ENCODE data around the gene AKAP1.

DNA sequence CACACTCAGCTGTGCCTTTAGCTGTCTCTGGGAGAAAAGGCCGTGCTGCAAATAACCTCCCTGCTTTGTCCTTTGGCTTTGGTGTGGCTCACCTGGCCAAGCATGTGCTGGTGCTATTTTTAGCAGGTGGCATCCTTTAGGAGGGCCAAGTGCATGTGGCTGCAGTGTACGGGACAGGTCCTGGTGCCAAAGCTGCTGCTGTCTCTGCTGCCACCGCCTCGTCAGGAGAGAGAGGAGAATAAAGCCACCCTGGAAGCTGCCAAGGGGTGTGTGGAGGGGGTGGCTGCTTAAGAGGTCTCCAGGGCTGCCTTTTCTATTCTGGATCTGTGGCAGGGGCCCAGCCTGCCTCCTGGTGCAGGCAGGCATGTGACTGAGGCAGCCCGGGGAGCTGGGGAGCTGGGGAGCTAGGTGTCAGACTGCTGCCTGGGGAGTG is 6.2 kb downstream of the AKAP1 start:
- TF ChIP-seq TCF12 (IDR thresholded peaks at IDR 0.05; ENCODE audit: low read depth, low read length) (no peak), EZH2 (IDR thresholded peaks at IDR 0.05; ENCODE audit: low read depth, low read length, severe bottlenecking) (no peak), RAD21 (IDR thresholded peaks at IDR 0.05 in 1 of 2, conservative IDR thresholded peaks at IDR 0.05 in 1 of 2; ENCODE audit: low read depth in 2 of 2, low read length in 2 of 2) (no peak), NRF1 (IDR thresholded peaks at IDR 0.05; ENCODE audit: low read depth, low read length) (no peak), SIN3A (conservative IDR thresholded peaks at IDR 0.05 in 1 of 2, IDR thresholded peaks at IDR 0.05 in 1 of 2; ENCODE audit: low read depth in 1 of 2, low read length in 2 of 2) (no peak), POLR2AphosphoS5 (IDR thresholded peaks at IDR 0.05; ENCODE audit: low read depth, low read length) (no peak), POLR2A (IDR thresholded peaks at IDR 0.05; ENCODE audit: control extremely low read depth in 1 of 2, low read depth in 2 of 2, low read length in 2 of 2) (no peak), CHD2 (IDR thresholded peaks at IDR 0.05; ENCODE audit: low read length) (no peak), RNF2 (IDR thresholded peaks at IDR 0.05; ENCODE audit: borderline replicate concordance, low read depth, low read length, missing control alignments, poor library complexity, severe bottlenecking) (no peak), MAFK (IDR thresholded peaks at IDR 0.05; ENCODE audit: low read depth, low read length) (no peak)
- TF ChIP-seq, protein P1, sequence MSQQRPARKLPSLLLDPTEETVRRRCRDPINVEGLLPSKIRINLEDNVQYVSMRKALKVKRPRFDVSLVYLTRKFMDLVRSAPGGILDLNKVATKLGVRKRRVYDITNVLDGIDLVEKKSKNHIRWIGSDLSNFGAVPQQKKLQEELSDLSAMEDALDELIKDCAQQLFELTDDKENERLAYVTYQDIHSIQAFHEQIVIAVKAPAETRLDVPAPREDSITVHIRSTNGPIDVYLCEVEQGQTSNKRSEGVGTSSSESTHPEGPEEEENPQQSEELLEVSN (IDR thresholded peaks at IDR 0.05) = no peak
- TF ChIP-seq, protein P2, sequence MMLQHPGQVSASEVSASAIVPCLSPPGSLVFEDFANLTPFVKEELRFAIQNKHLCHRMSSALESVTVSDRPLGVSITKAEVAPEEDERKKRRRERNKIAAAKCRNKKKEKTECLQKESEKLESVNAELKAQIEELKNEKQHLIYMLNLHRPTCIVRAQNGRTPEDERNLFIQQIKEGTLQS (IDR thresholded peaks at IDR 0.05; ENCODE audit: insufficient read depth, low read depth, low read length) = no peak
- TF ChIP-seq, protein P3, sequence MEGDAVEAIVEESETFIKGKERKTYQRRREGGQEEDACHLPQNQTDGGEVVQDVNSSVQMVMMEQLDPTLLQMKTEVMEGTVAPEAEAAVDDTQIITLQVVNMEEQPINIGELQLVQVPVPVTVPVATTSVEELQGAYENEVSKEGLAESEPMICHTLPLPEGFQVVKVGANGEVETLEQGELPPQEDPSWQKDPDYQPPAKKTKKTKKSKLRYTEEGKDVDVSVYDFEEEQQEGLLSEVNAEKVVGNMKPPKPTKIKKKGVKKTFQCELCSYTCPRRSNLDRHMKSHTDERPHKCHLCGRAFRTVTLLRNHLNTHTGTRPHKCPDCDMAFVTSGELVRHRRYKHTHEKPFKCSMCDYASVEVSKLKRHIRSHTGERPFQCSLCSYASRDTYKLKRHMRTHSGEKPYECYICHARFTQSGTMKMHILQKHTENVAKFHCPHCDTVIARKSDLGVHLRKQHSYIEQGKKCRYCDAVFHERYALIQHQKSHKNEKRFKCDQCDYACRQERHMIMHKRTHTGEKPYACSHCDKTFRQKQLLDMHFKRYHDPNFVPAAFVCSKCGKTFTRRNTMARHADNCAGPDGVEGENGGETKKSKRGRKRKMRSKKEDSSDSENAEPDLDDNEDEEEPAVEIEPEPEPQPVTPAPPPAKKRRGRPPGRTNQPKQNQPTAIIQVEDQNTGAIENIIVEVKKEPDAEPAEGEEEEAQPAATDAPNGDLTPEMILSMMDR (IDR thresholded peaks at IDR 0.05; ENCODE audit: control extremely low read depth in 1 of 3, insufficient read depth in 1 of 3, low read depth in 1 of 3, low read length in 3 of 3) = no peak

Measured in H1 (cell line).